Endothelial cell (in vitro differentiated cells): ENCODE data around the gene GHRL. TPM values are rescaled to one million over a fixed set of nuclear protein-coding genes. Genes with fewer than 3 reads are reported as not detected.

Source experiments
- DNase-seq: peaks from one replicate; pipeline ENCODE4 v3.0.0; 2021; ENCODE audit warnings: low spot score
- H3K27ac Mint-ChIP-seq: one replicate; pipeline ENCODE4 v1.8.0; 2021; ENCODE audit warnings: mixed read lengths, inconsistent platforms; ENCODE audit not compliant: unreplicated experiment
- H3K27me3 Mint-ChIP-seq: one replicate; pipeline ENCODE4 v1.8.0; 2021; ENCODE audit warnings: mild to moderate bottlenecking, moderate library complexity, mixed read lengths, inconsistent platforms; ENCODE audit not compliant: unreplicated experiment
- H3K36me3 Mint-ChIP-seq: one replicate; pipeline ENCODE4 v1.8.0; 2021; ENCODE audit warnings: mild to moderate bottlenecking, low read depth, mixed read lengths, inconsistent platforms; ENCODE audit not compliant: unreplicated experiment
- H3K4me1 Mint-ChIP-seq: one replicate; pipeline ENCODE4 v1.8.0; 2021; ENCODE audit warnings: mild to moderate bottlenecking, mixed read lengths, inconsistent platforms; ENCODE audit not compliant: unreplicated experiment
- H3K4me3 Mint-ChIP-seq: one replicate; pipeline ENCODE4 v1.8.0; 2021; ENCODE audit warnings: mild to moderate bottlenecking, mixed read lengths, inconsistent platforms; ENCODE audit not compliant: unreplicated experiment
- H3K9me3 Mint-ChIP-seq: one replicate; pipeline ENCODE4 v1.8.0; 2021; ENCODE audit warnings: mixed read lengths, inconsistent platforms; ENCODE audit not compliant: unreplicated experiment
- CTCF ChIP-seq: fragments of 200-600 bp; sonication (generic); IDR thresholded peaks from one replicate; pipeline ENCODE4 v1.5.0; 2021; ENCODE audit warnings: antibody characterized with exemption; ENCODE audit not compliant: unreplicated experiment
- total RNA-seq: library from RNA; stranded (reverse); fragmentation: NEBNext Ultra II Directional; extraction: Animal tissue kit (Norgen Biotek cat#: 25700); gene quantifications from one replicate; pipeline ENCODE4 v1.2.1, GENCODE V29; 2021; ENCODE audit not compliant: unreplicated experiment

Gene GHRL
- total RNA-seq, 1 donor from 2014 or later = 0.62 TPM

GRCh38 chr3:10333349-10333650 lies 40.6 kb upstream of the GHRL start:
- no peak overlapping the region for H3K27ac Mint-ChIP-seq
- no peak for TF ChIP-seq CTCF
- DNase-seq = no peak
- H3K27me3 Mint-ChIP-seq = peaks cover 6% of the 10 kb centered on the region
- H3K9me3 Mint-ChIP-seq = no peaks in the 10 kb centered on the region
- no peak overlapping the region for H3K4me3 Mint-ChIP-seq
- peaks cover 4% of the 10 kb centered on the region for H3K36me3 Mint-ChIP-seq
- peaks cover 18% of the 10 kb centered on the region for H3K4me1 Mint-ChIP-seq

GRCh38 chr3:10332481-10333348 lies 40.0 kb upstream of the GHRL start:
- Mint-ChIP-seq H3K4me1 (peaks cover 16% of the 10 kb centered on the region), H3K27me3 (peaks cover 3% of the 10 kb centered on the region), H3K27ac (no peak overlapping the region), H3K36me3 (peaks cover 4% of the 10 kb centered on the region), H3K9me3 (no peaks in the 10 kb centered on the region), H3K4me3 (no peak overlapping the region)
- TF ChIP-seq CTCF = no peak
- DNase-seq = no peak

GRCh38 chr3:10331320-10331719 lies 38.6 kb upstream of the GHRL start:
- no peak overlapping the region for H3K27ac Mint-ChIP-seq
- no peaks in the 10 kb centered on the region for H3K9me3 Mint-ChIP-seq
- H3K4me3 Mint-ChIP-seq = no peak overlapping the region
- peaks cover 19% of the 10 kb centered on the region for H3K4me1 Mint-ChIP-seq
- peaks cover 7% of the 10 kb centered on the region for H3K27me3 Mint-ChIP-seq
- no peak for TF ChIP-seq CTCF
- H3K36me3 Mint-ChIP-seq = peaks cover 4% of the 10 kb centered on the region
- no peak for DNase-seq

GRCh38 chr3:10330319-10330718 lies 37.6 kb upstream of the GHRL start:
- Mint-ChIP-seq H3K4me1 (peaks cover 16% of the 10 kb centered on the region), H3K36me3 (peaks cover 4% of the 10 kb centered on the region), H3K27ac (no peak overlapping the region), H3K4me3 (no peak overlapping the region), H3K9me3 (no peaks in the 10 kb centered on the region), H3K27me3 (peaks cover 7% of the 10 kb centered on the region)
- no peak for DNase-seq
- no peak for TF ChIP-seq CTCF

- H3K27me3 Mint-ChIP-seq = peaks cover 10% of the 10 kb centered on the region
- no peak for TF ChIP-seq CTCF
- H3K9me3 Mint-ChIP-seq = no peaks in the 10 kb centered on the region
- no peak overlapping the region for H3K27ac Mint-ChIP-seq
- DNase-seq = no peak
- peaks cover 4% of the 10 kb centered on the region for H3K36me3 Mint-ChIP-seq
- no peak overlapping the region for H3K4me3 Mint-ChIP-seq
- peaks cover 20% of the 10 kb centered on the region for H3K4me1 Mint-ChIP-seq
These were observed 36.8 kb upstream of the GHRL start for GRCh38 chr3:10329495-10330015.
